ENCODE results near the gene RYR2. TPM values are rescaled to one million over a fixed set of nuclear protein-coding genes. Genes with fewer than 3 reads are reported as not detected.
A peak's percentile ranks its signal among the peaks of the same experiment; 100 is the strongest.
"Not testable (repeated sequence)": the region's sequence is repeated elsewhere in the genome, so short reads cannot be mapped to it uniquely, and the experiment has no call there.

Gene RYR2
- total RNA-seq, 2 experiments from 2014 or later: not detected

DNA sequence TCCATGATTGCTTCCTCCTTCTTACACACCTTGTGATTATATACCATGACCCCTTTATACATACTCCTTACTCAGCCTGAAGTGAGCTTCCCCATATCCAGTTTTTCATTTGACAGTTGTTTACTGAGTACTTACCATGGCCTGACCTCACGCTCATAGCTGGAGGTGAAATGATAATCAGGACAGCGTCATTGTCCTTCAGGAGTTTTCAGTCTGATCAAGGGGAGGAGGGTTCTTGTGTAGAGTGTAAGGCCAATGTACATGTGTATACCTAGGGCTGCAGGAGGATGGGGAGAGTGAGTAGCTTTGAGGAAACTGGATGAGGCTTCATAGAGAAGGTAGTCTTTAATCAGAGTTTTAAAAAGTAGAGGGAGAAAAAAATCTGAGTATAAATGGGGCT, 325.8 kb downstream of the RYR2 start:
- H3K36me3 Mint-ChIP-seq (ENCODE audit: low read depth): no peaks in the 10 kb centered on the region
- ChIA-PET CTCF (no interaction called here), POLR2A (no interaction called here)
- H3K4me3 Mint-ChIP-seq: no peak overlapping the region
- no peaks in the 10 kb centered on the region for H3K9me3 Mint-ChIP-seq
- H3K27ac Mint-ChIP-seq: no peak overlapping the region
- no peak for DNase-seq
- no peaks in the 10 kb centered on the region for H3K27me3 Mint-ChIP-seq
- no peaks in the 10 kb centered on the region for H3K4me1 Mint-ChIP-seq

DNA sequence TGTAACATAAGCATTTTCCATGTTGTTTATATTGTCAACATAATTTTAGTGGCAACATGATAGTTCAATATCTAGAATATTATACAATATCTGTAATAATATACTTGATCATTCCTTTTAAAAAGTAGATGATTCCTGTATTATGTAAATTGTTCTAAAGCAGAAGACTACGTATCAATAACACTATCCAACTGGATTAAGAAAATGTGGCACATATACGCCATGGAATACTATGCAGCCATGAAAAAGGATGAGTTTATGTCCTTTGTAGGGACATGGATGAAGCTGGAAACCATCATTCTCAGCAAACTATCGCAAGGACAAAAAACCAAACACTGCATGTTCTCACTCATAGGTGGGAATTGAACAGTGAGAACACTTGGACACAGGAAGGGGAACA, 329.5 kb downstream of the RYR2 start:
- CTCF ChIA-PET; H3K4me1 Mint-ChIP-seq; H3K9me3 Mint-ChIP-seq; H3K27ac Mint-ChIP-seq; POLR2A ChIA-PET; DNase-seq; H3K27me3 Mint-ChIP-seq; H3K4me3 Mint-ChIP-seq; H3K36me3 Mint-ChIP-seq (ENCODE audit: low read depth): not testable (repeated sequence)

DNA sequence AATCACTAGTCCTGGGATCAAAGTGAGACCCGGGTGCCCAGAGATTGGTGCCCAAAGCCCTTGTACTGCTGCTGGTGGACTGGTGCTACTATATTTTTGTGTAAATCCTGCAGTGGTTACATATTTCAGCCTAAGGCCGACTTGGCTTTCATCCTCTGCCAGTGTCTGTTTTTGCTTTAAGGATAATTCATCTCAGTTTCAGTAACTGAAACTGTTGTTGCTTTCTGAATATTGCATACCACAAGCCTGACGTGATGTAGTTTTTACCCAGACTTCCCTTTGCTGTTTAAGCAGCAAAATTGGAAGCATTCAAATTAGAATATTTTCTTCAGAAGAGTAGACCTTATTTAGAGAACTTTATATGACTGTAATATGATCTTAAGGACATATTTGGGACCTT, 341.8 kb downstream of the RYR2 start:
- Mint-ChIP-seq H3K27ac (no peak overlapping the region), H3K36me3 (ENCODE audit: low read depth) (no peaks in the 10 kb centered on the region), H3K4me1 (no peaks in the 10 kb centered on the region), H3K9me3 (no peaks in the 10 kb centered on the region), H3K4me3 (no peak overlapping the region), H3K27me3 (no peaks in the 10 kb centered on the region)
- ChIA-PET POLR2A (no interaction called here), CTCF (no interaction called here)
- DNase-seq: no peak

DNA sequence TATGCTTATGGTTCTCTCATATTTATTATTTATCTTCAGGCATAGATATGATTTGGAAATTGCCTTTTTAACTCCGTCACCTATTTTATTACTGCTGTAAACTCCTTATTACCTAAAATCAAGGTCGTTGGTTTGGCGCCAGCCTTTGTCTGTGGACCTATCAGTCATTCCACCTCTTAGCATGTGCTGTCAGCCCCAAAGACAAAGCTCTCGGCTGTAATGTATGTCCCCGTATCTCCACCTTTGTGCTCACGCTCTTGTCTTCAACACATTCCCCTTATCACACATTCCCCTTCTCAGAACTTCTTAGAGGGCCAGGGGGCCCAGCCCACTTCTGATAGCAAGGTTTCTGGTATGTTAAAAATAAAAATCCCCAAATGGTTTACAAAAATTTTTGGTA, 342.2 kb downstream of the RYR2 start:
- POLR2A ChIA-PET: no interaction called here
- no peaks in the 10 kb centered on the region for H3K27me3 Mint-ChIP-seq

DNA sequence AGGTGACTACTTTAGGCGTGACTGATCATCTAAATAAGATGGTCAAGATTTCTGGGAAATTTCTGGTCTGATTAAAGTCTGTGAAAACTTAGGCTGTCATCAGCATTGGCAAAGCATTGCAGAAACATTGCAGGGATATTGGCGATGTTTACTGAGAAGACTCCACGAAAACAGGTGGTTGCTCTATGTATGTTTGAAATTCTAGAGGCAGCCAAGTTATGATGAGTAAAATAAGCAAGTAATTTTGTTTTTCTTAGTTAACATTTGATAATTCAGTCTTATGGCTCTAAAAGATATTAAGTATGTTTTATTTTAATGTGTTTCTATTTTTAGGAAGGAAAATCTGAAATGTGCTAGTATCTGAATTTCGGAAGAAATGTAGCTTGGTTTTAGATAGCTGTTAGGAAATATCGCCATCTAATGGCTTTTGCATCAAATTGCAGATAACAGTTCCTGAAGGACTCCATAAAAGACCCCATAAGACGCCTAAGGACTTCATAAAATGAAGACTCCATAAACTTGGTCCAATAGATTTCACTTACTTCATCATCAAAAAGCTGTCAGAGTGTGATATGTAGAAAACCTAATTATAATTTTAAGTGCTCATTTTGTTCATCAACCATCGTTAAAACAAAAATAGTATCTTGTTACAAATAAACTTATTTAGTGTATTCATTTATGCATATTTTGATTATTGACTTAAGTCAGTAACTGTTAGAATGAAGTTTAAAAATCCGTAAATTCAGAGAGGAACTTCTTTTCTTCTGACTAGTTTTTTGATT, 344.6 kb downstream of the RYR2 start:
- Mint-ChIP-seq H3K9me3 (no peaks in the 10 kb centered on the region), H3K27me3 (no peaks in the 10 kb centered on the region), H3K36me3 (ENCODE audit: low read depth) (no peaks in the 10 kb centered on the region), H3K4me3 (no peak overlapping the region), H3K27ac (no peak overlapping the region), H3K4me1 (no peaks in the 10 kb centered on the region)
- ChIA-PET POLR2A (no interaction called here), CTCF (no interaction called here)
- DNase-seq: no peak

More for the DNA sequence above, 342.2 kb downstream of the RYR2 start:
- Mint-ChIP-seq H3K27ac (no peak overlapping the region), H3K4me3 (no peak overlapping the region), H3K4me1 (no peaks in the 10 kb centered on the region), H3K36me3 (ENCODE audit: low read depth) (no peaks in the 10 kb centered on the region), H3K9me3 (no peaks in the 10 kb centered on the region)
- CTCF ChIA-PET: no interaction called here
- no peak for DNase-seq

DNA sequence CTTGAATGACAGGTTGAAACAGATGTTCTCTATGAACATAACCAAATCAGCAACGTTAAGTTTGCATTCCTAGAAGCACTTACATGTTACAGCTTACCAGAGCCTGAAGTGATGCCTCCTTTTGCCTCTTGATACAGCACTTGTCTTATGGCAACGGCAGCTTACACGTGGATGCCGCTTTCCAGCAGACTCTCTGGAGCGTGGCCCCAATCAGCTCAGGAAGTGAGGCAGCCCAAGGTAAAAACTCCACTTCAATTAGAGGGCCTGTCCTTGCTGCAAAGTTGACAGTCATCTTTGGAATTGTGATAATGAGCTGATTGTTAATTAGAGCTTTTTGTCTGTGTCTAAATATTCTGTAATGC, 345.1 kb downstream of the RYR2 start:
- ChIA-PET CTCF (no interaction called here), POLR2A (no interaction called here)
- Mint-ChIP-seq H3K36me3 (ENCODE audit: low read depth) (no peaks in the 10 kb centered on the region), H3K4me3 (no peak overlapping the region), H3K4me1 (no peaks in the 10 kb centered on the region), H3K27me3 (no peaks in the 10 kb centered on the region), H3K27ac (no peak overlapping the region), H3K9me3 (no peaks in the 10 kb centered on the region)
- no peak for DNase-seq

DNA sequence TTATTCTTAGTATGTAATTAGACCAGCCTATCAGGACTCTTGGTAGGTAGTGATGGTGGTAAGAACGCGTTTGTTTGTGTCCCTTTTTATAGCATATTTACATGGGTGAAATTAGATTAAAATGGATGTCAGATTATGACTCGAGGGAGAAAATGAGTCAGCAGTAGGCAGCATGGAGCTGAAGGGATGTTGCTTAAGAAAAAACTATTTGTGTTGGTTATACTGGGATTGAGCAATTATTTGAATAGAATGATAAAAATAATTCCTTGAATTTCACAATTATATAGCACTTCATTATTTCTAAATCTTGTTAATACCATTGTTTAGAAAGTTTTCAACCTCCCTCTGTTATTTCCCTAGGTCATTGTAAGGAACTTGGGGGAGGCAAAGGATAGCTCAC, 348.8 kb downstream of the RYR2 start:
- no peak overlapping the region for H3K4me3 Mint-ChIP-seq
- POLR2A ChIA-PET: no interaction called here
- CTCF ChIA-PET: no interaction called here
- no peaks in the 10 kb centered on the region for H3K27me3 Mint-ChIP-seq
- H3K4me1 Mint-ChIP-seq: no peaks in the 10 kb centered on the region
- H3K9me3 Mint-ChIP-seq: no peaks in the 10 kb centered on the region
- no peak for DNase-seq
- no peaks in the 10 kb centered on the region for H3K36me3 Mint-ChIP-seq (ENCODE audit: low read depth)
- H3K27ac Mint-ChIP-seq: no peak overlapping the region

DNA sequence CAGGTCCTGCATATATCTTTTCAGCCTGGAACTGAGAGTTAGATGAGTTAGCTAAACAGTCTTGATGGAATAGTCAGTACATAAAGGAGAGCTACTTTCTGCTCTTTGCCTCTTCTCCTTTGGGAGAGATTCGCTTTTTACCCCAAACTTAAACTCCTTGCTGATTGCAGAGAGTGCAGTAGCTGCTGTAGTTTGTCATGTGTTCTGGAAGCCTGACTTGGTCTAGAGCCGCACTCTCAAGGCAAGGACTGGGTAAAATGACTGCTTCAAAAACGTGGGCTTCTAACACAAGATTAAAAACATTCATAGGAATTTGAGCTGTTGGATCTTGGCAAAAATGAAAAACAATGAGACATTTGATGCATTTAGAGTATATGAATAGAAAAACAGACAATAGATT, 351.6 kb downstream of the RYR2 start:
- ChIA-PET POLR2A (no interaction called here), CTCF (no interaction called here)
- H3K27me3 Mint-ChIP-seq: no peaks in the 10 kb centered on the region
- H3K27ac Mint-ChIP-seq: no peak overlapping the region
- H3K4me1 Mint-ChIP-seq: no peaks in the 10 kb centered on the region
- H3K36me3 Mint-ChIP-seq (ENCODE audit: low read depth): no peaks in the 10 kb centered on the region
- no peaks in the 10 kb centered on the region for H3K9me3 Mint-ChIP-seq
- DNase-seq: no peak
- no peak overlapping the region for H3K4me3 Mint-ChIP-seq

DNA sequence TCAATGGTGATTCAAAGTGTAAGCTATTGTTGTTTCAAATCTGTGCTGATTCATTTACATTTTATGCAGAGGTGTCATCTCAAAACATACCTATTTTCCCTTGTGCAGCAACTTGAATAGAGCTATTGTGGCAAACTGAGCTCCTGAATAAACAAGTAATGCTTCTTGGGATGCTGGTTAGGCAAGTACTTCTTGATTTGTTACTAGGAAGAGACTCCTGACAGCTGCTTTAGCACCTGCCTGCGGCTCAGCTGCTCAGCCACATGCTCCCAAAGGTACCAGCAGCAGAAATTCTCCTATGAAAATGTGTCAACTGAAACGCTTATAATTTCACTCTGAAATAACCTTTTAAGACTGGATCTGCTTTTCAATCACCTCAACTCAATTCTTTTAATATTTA, 352.3 kb downstream of the RYR2 start:
- no peak overlapping the region for H3K27ac Mint-ChIP-seq
- no peak overlapping the region for H3K4me3 Mint-ChIP-seq
- no peaks in the 10 kb centered on the region for H3K36me3 Mint-ChIP-seq (ENCODE audit: low read depth)
- ChIA-PET CTCF (interaction anchor here (0.6 kb wide), 1 partner anchor 136 kb away, joined by 3 read pairs; no protein-coding TSS in a partner anchor), POLR2A (no interaction called here)
- no peaks in the 10 kb centered on the region for H3K9me3 Mint-ChIP-seq
- no peaks in the 10 kb centered on the region for H3K4me1 Mint-ChIP-seq
- no peak for DNase-seq
- no peaks in the 10 kb centered on the region for H3K27me3 Mint-ChIP-seq

DNA sequence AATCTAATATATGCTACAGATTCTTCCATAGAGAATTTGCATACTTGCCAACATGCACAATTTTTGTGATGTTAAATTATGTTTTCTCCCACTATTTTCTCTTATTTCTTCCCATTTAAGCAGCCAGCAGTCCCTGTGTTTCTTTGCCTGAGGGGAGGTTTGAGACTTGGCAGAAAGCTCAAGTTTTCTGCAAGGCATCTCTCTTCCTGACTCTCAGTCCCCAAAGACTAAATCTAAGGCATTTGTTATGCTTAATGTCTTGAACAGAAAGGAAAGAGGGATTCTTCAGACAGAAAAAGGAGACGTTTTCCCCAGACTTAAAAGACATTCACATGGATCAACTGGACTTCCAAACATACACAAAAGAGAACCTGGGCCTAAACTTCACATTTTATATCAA, 354.4 kb downstream of the RYR2 start:
- H3K27ac Mint-ChIP-seq: no peak overlapping the region
- no peak for DNase-seq
- H3K27me3 Mint-ChIP-seq: no peaks in the 10 kb centered on the region
- ChIA-PET POLR2A (no interaction called here), CTCF (no interaction called here)
- H3K4me1 Mint-ChIP-seq: no peaks in the 10 kb centered on the region
- H3K36me3 Mint-ChIP-seq (ENCODE audit: low read depth): no peaks in the 10 kb centered on the region
- H3K4me3 Mint-ChIP-seq: no peak overlapping the region
- H3K9me3 Mint-ChIP-seq: no peaks in the 10 kb centered on the region

DNA sequence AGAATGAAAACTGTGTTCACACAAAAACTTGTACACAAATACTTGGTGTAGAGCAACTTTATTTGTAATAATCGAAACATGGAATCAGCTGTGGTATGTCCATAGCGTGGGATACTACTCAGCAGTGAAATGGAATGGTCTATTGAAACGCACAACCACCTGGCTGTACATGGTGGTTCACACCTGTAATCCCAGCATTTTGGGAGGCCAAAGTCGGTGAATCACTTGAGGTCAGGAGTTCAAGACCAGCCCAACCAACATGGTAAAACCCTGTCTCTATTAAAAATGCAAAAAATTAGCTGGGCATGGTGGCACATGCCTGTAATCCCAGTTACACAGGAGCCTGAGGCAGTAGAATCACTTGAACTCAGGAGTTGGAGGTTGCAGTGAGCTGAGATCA, 356.8 kb downstream of the RYR2 start:
- no peaks in the 10 kb centered on the region for H3K4me1 Mint-ChIP-seq
- no peak overlapping the region for H3K27ac Mint-ChIP-seq
- no peaks in the 10 kb centered on the region for H3K27me3 Mint-ChIP-seq
- peaks cover 3% of the 10 kb centered on the region for H3K9me3 Mint-ChIP-seq
- no peaks in the 10 kb centered on the region for H3K36me3 Mint-ChIP-seq (ENCODE audit: low read depth)
- no peak for DNase-seq
- no peak overlapping the region for H3K4me3 Mint-ChIP-seq
- ChIA-PET CTCF (no interaction called here), POLR2A (no interaction called here)

DNA sequence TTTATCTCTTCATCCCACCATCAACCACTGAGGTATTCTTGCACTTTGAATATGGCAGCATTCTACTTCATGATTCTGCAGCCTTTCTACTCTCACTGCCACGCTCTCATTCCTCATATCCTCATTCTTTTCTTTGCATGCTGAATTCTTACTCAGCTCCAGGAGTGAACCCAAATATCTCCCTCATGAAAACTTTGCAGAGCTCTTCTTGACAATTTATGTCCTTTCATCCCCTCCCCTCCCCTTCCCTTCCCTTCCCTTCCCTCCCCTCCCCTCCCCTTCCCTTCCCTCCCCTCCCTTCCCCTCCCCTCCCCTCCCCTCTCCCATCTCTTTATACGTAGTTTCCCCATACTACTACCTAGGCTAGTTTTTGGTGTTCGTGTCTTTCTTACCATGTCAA, 363.9 kb downstream of the RYR2 start:
- no peaks in the 10 kb centered on the region for H3K36me3 Mint-ChIP-seq (ENCODE audit: low read depth)
- peaks cover 3% of the 10 kb centered on the region for H3K9me3 Mint-ChIP-seq
- no peak overlapping the region for H3K4me3 Mint-ChIP-seq
- CTCF ChIA-PET: no interaction called here
- POLR2A ChIA-PET: no interaction called here
- no peak for DNase-seq
- H3K27me3 Mint-ChIP-seq: no peaks in the 10 kb centered on the region
- peaks cover 2% of the 10 kb centered on the region for H3K4me1 Mint-ChIP-seq
- no peak overlapping the region for H3K27ac Mint-ChIP-seq

DNA sequence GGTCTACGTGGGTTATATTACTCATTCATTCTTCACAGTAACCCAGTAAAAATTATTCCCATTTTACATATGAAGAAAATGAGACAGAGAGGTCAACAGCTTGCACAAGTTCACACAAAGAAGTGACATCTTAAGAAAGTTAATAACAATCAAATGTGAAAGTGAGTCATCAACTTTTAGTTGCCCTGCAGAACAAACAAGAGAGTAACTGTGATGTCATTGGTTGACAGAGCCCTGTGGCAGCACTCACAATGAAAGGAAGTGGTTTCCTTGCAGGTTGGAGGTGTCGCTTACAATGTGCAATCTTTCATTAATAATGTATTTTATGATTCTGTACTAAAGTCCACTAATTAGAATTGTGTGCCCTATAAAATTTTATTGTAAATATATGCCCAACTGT, 369.6 kb downstream of the RYR2 start:
- H3K27me3 Mint-ChIP-seq: no peaks in the 10 kb centered on the region
- no peak overlapping the region for H3K27ac Mint-ChIP-seq
- ChIA-PET POLR2A (no interaction called here), CTCF (interaction anchor here (0.8 kb wide), 1 partner anchor 186 kb away, joined by 3 read pairs; no protein-coding TSS in a partner anchor)
- H3K36me3 Mint-ChIP-seq (ENCODE audit: low read depth): no peaks in the 10 kb centered on the region
- H3K4me1 Mint-ChIP-seq: peaks cover 9% of the 10 kb centered on the region
- H3K9me3 Mint-ChIP-seq: no peaks in the 10 kb centered on the region
- H3K4me3 Mint-ChIP-seq: no peak overlapping the region
- peak; percentile 28 for DNase-seq

DNA sequence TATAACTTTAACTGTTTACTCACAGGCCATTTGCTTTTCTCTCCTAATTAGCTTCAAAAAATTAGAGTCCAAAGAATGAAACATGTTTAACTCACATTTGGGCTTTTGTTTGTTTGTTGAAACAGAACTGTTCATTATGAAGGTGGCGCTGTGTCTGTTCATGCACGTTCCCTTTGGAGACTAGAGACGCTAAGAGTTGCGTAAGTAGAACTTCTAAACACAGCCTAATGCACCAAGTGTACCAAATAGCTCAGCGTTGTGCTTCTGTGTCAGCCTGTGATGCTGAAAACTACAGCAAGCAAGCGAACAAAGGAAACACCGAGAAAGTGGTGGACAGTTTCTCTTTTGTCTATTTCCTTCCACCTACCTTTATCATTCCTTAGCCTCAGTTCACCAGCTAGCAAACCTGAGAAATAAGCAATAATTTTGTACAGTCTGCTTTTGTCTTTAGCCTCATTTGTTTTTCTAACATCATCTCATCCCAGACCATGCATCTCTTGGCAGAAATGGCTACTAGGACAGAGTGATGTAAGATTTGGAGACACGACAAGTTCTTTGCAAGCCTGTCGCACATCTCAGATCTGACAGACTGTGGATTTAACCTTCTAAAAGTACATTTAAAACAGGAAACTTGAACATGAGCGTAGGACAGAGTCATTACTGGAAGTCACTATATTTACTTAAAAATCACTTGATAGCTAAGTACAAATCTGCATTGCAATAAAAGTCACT, 375.1 kb downstream of the RYR2 start:
- DNase-seq: no peak
- no peaks in the 10 kb centered on the region for H3K27me3 Mint-ChIP-seq
- CTCF ChIA-PET: no interaction called here
- no peaks in the 10 kb centered on the region for H3K4me1 Mint-ChIP-seq
- no peaks in the 10 kb centered on the region for H3K36me3 Mint-ChIP-seq (ENCODE audit: low read depth)
- POLR2A ChIA-PET: no interaction called here
- no peak overlapping the region for H3K27ac Mint-ChIP-seq
- H3K4me3 Mint-ChIP-seq: no peak overlapping the region
- H3K9me3 Mint-ChIP-seq: no peaks in the 10 kb centered on the region

Data from activated CD4-positive, alpha-beta T cell treated with anti-CD3 and anti-CD28 coated beads, Interleukin-2, amount 10 ng/mL, durations not matched to agents 7 days and 5 days (primary cell).